GM23248 (cell line): ENCODE measurements around the gene SCO2. TPM values are rescaled to one million over a fixed set of nuclear protein-coding genes. Genes with fewer than 3 reads are reported as not detected.

Experiments
- DNase-seq: peaks from one replicate; pipeline ENCODE4 v3.0.0-alpha.2; 2015
- H2AFZ ChIP-seq: fragments of 200-600 bp; sonication (generic); 2 replicates; pipeline ENCODE4 v1.6.1; 2016; ENCODE audit warnings: antibody characterized with exemption
- H3F3A ChIP-seq: fragments of 200-600 bp; sonication (generic); 2 replicates; pipeline ENCODE4 v1.6.1; 2016; ENCODE audit warnings: mild to moderate bottlenecking, antibody characterized with exemption, mixed run types; ENCODE audit not compliant: insufficient read depth
- H3K27ac ChIP-seq: fragments of 200-600 bp; sonication (generic); 2 replicates; pipeline ENCODE4 v1.5.1; 2016; ENCODE audit warnings: mild to moderate bottlenecking
- H3K27me3 ChIP-seq: fragments of 200-600 bp; sonication (generic); replicated peaks from 2 replicates; pipeline ENCODE4 v1.6.1; 2016; ENCODE audit warnings: mild to moderate bottlenecking; ENCODE audit not compliant: insufficient read depth
- H3K36me3 ChIP-seq: fragments of 200-600 bp; sonication (generic); 2 replicates; pipeline ENCODE4 v1.6.1; 2016; ENCODE audit warnings: low read depth, mild to moderate bottlenecking
- H3K4me1 ChIP-seq: fragments of 200-600 bp; sonication (generic); 2 replicates; pipeline ENCODE4 v1.6.1; 2016; ENCODE audit warnings: mild to moderate bottlenecking; ENCODE audit not compliant: insufficient read depth
- H3K4me2 ChIP-seq: fragments of 200-600 bp; sonication (generic); one replicate; pipeline ENCODE4 v1.6.1; 2016; ENCODE audit warnings: mild to moderate bottlenecking; ENCODE audit not compliant: unreplicated experiment
- H3K4me3 ChIP-seq: fragments of 200-600 bp; sonication (generic); 2 replicates; pipeline ENCODE4 v1.5.1; 2016; ENCODE audit warnings: mild to moderate bottlenecking
- H3K79me2 ChIP-seq: fragments of 200-600 bp; sonication (generic); 2 replicates; pipeline ENCODE4 v1.6.1; 2016; ENCODE audit warnings: mild to moderate bottlenecking; ENCODE audit not compliant: insufficient read depth
- H3K9ac ChIP-seq: fragments of 200-600 bp; sonication (generic); 2 replicates; pipeline ENCODE4 v1.6.1; 2016; ENCODE audit warnings: mild to moderate bottlenecking
- H3K9me2 ChIP-seq: fragments of 200-600 bp; sonication (generic); 2 replicates; pipeline ENCODE4 v1.6.1; 2016; ENCODE audit warnings: mixed run types, mild to moderate bottlenecking, moderate library complexity; ENCODE audit not compliant: insufficient read depth
- H3K9me3 ChIP-seq: fragments of 200-600 bp; sonication (generic); one replicate; pipeline ENCODE4 v1.6.1; 2017; ENCODE audit warnings: low read depth
- H4K20me1 ChIP-seq: fragments of 200-600 bp; sonication (generic); 2 replicates; pipeline ENCODE4 v1.6.0; 2016; ENCODE audit not compliant: insufficient read depth
- EZH2 ChIP-seq: fragments of 200-600 bp; sonication (generic); IDR thresholded peaks from 2 replicates; pipeline ENCODE4 v1.6.1; 2018; ENCODE audit warnings: antibody characterized with exemption, mild to moderate bottlenecking; ENCODE audit not compliant: insufficient read depth, poor library complexity, severe bottlenecking
- EZH2phosphoT487 ChIP-seq: fragments of 200-600 bp; sonication (generic); IDR thresholded peaks from 2 replicates; pipeline ENCODE4 v1.6.1; 2018; ENCODE audit warnings: antibody characterized with exemption, moderate library complexity, mild to moderate bottlenecking, low read depth; ENCODE audit not compliant: insufficient read depth
- whole genome bisulfite sequencing, 2 experiments: methylation state at CpG; one replicate each; pipeline ENCODE4 v1.1.6; 2015 to 2017; ENCODE audit warnings: low lambda C conversion rate in 2 of 2, low coverage in 1 of 2; ENCODE audit errors: missing lambda C conversion rate in 2 of 2; 5-methylcytosine and 5-hydroxymethylcytosine counted together
- in situ Hi-C: fragments of 300-500 bp; cut with MboI; formaldehyde crosslinking; loops from 2 replicates; pipeline ENCODE4 v1.15.0; 2020
- polyA plus RNA-seq: library from polyadenylated mRNA; unstranded; fragments of >200 nt; fragmentation: Nextera tagmentation; extraction: Ambion mirVana; gene quantifications from 2 replicates; pipeline ENCODE4 v1.2.1, GENCODE V29; 2016
- total RNA-seq: library from RNA; depleted of rRNA; stranded (reverse); fragments of >200 nt; shearing (Covaris generic); gene quantifications from 2 replicates; pipeline ENCODE4 v1.2.3, GENCODE V29; 2014

Gene SCO2
- total and polyA plus RNA-seq, 2 experiments from 2014 or later, result 8.4 to 11.0 TPM

DNA sequence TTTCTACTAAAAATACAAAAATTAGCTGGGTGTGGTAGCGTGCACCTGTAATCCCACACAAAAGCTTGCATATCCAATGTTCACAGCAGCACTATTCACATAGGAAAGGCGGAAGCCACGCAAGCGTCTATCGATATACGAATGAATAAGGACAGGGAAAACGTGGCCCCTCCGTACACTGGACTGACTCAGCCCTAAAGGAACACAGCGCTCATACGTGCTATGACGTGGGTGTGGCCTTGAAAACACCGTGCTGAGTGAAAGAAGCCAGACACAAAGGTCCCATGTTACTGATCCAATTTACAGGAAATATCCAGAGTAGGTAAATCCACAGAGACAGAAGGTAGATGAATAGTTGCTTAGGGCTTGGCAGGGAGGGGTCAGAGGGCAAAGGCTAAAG is 24.9 kb downstream of the SCO2 start:
- in situ Hi-C loops, result no loop called here
- H3K9me2 ChIP-seq, result no peaks in the 10 kb centered on the region
- H3K27ac ChIP-seq, result no peak overlapping the region
- H3K9me3 ChIP-seq, result no peaks in the 10 kb centered on the region
- H3K36me3 ChIP-seq, result no peaks in the 10 kb centered on the region
- H3K4me2 ChIP-seq, result no peak overlapping the region
- H4K20me1 ChIP-seq, result no peaks in the 10 kb centered on the region
- H3K9ac ChIP-seq, result no peak overlapping the region
- no peak overlapping the region for H2AFZ ChIP-seq
- DNase-seq, result no peak
- H3K4me3 ChIP-seq, result no peak overlapping the region
- H3K27me3 ChIP-seq, result no peaks in the 10 kb centered on the region
- peaks cover 16% of the 10 kb centered on the region; the same call in 1 of the 2 replicates for H3F3A ChIP-seq
- no peaks in the 10 kb centered on the region for H3K4me1 ChIP-seq
- peaks cover 11% of the 10 kb centered on the region; the same call in 1 of the 2 replicates for H3K79me2 ChIP-seq
- WGBS, 2 experiments, result 84 to 87% methylated on average over 12 of the region's 12 CpGs
- TF ChIP-seq EZH2 (no peak), EZH2phosphoT487 (no peak)

DNA sequence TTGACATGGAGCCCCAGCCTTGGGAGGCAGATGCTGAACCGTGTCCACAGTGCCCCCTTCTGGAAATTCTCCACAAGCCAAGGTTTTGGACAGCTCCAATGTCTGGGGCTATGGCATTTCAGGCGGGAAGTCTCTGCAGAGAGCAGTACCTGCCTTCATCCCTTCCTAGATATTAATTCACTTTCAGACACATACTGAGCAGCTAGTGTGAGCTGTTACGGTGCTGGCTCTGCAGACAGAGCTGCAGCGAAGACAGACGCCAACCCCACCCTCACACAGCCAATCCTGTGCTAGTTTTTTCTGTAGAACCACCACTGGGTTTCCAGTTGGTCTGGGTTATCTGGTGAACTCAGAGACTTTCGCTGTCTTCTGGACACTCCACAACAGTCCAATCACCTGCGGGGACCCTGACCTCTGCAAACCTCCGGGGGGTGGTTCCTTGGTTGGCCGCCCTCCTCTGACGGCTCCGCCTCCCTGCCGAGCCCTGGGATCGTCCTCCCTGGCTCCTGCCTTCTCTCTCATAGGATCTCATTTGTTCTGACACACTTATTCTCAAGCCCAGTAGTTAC is 27.0 kb downstream of the SCO2 start:
- Histone ChIP-seq H3K79me2 (no peaks in the 10 kb centered on the region), H3K9me2 (no peaks in the 10 kb centered on the region), H3K9ac (no peak overlapping the region), H2AFZ (no peak overlapping the region), H3K4me3 (no peak overlapping the region), H3K4me2 (no peak overlapping the region), H3K27ac (no peak overlapping the region), H3F3A (peaks cover 16% of the 10 kb centered on the region; the same call in 1 of the 2 replicates), H3K4me1 (no peaks in the 10 kb centered on the region), H3K9me3 (no peaks in the 10 kb centered on the region), H3K27me3 (no peaks in the 10 kb centered on the region), H4K20me1 (no peaks in the 10 kb centered on the region), H3K36me3 (no peaks in the 10 kb centered on the region)
- DNase-seq, result peak; percentile 79
- 6 to 14% methylated on average over 12 to 13 of the region's 13 CpGs for WGBS, 2 experiments
- no peak for TF ChIP-seq EZH2
- TF ChIP-seq EZH2phosphoT487, result no peak
- in situ Hi-C loops, result no loop called here

DNA sequence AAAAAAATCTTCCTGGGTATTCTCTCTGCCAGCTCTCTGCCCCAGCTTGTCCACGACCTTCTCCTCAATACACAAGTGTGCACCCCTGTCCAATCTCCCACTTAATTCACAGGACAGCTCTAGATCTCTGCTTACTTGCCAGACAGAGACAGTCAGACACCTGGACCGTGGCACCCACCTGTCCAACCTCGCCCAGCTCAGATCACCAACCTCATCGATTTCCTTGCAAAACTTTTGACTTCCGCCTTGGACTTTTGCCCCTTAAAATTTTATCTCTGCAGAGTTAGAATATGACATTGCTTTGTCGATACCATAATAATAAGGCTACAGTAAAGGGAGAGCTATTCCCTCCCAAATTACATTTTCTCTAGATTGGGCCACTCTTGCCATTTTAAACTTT is 28.3 kb downstream of the SCO2 start:
- H3K27me3 ChIP-seq, result no peaks in the 10 kb centered on the region
- TF ChIP-seq EZH2phosphoT487, result no peak
- TF ChIP-seq EZH2, result no peak
- no peak for DNase-seq
- no peaks in the 10 kb centered on the region for H3K79me2 ChIP-seq
- no peaks in the 10 kb centered on the region for H3K9me3 ChIP-seq
- no peak overlapping the region for H3K4me3 ChIP-seq
- no peak overlapping the region for H3K4me2 ChIP-seq
- in situ Hi-C loops, result no loop called here
- H3K9ac ChIP-seq, result no peak overlapping the region
- H2AFZ ChIP-seq, result no peak overlapping the region
- H3K4me1 ChIP-seq, result no peaks in the 10 kb centered on the region
- H3F3A ChIP-seq, result peaks cover 16% of the 10 kb centered on the region; the same call in 1 of the 2 replicates
- H3K36me3 ChIP-seq, result no peaks in the 10 kb centered on the region
- H3K27ac ChIP-seq, result no peak overlapping the region
- H3K9me2 ChIP-seq, result no peaks in the 10 kb centered on the region
- H4K20me1 ChIP-seq, result no peaks in the 10 kb centered on the region
- 60% methylated on average over 6 of the region's 6 CpGs for WGBS, 2 experiments

DNA sequence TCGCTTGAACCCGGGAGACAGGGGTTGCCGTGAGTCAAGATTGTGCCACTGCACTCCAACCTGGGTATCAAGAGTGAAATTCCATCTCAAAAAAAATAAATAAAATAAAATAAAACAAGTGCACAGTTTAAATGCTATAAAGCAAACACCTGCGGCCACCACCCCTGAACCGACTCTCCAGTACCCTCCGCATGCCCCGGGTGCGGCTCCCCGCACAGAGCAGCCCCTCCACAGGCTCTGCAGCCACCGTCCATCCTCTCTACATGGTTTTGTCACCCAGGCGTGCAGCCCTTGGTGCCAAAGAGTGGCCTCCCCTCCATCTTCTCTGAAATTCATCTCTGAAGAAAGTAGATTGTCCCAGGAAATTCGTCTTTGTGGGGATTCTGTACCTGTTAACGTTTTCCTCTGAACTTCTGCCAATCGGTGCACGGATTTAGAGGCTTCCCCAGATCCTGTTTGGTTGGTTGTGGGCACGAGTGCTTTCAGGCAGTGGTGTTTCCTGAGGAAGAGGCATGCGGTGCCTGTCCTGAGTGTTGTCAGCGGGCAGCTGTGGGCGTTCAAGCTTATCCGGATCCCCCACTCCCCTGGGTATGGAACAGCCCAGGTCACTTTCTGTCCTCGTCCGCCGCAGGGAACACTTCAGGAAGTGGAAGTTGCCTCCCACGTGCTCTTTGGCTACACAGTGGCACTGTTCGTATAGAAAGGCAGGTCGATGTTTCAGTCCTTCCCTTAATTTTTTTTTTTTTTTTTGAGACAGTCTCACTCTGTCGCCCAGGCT is 34.7 kb downstream of the SCO2 start:
- 80 to 81% methylated on average over 27 of the region's 27 CpGs for WGBS, 2 experiments
- H3K4me3 ChIP-seq, result no peak overlapping the region

More for the DNA sequence above, 34.7 kb downstream of the SCO2 start:
- no peak overlapping the region for H3K27ac ChIP-seq
- no peaks in the 10 kb centered on the region for H3K9me2 ChIP-seq
- in situ Hi-C loops, result no loop called here
- no peaks in the 10 kb centered on the region for H4K20me1 ChIP-seq
- no peak overlapping the region for H3K4me2 ChIP-seq
- no peak for DNase-seq
- H3F3A ChIP-seq, result no peaks in the 10 kb centered on the region
- no peaks in the 10 kb centered on the region for H3K36me3 ChIP-seq
- H3K9me3 ChIP-seq, result no peaks in the 10 kb centered on the region
- H3K27me3 ChIP-seq, result no peaks in the 10 kb centered on the region
- H3K9ac ChIP-seq, result no peak overlapping the region
- H3K4me1 ChIP-seq, result no peaks in the 10 kb centered on the region
- no peak overlapping the region for H2AFZ ChIP-seq
- no peaks in the 10 kb centered on the region for H3K79me2 ChIP-seq
- TF ChIP-seq EZH2 (no peak), EZH2phosphoT487 (no peak)
